Neural cell (in vitro differentiated cells): ENCODE data around the gene ITGB2. TPM values are rescaled to one million over a fixed set of nuclear protein-coding genes. Genes with fewer than 3 reads are reported as not detected.

Source experiments
- H2AFZ ChIP-seq: fragments of 200-600, 300-800 bp; sonication (generic), shearing (Covaris generic); 2 replicates; pipeline ENCODE4 v1.6.0; 2014; ENCODE audit warnings: low read depth, mild to moderate bottlenecking, antibody characterized with exemption, low read length, moderate library complexity
- H3F3A ChIP-seq: fragments of 200-600 bp; shearing (Covaris generic); 2 replicates; pipeline ENCODE4 v1.6.1; 2016; ENCODE audit warnings: mild to moderate bottlenecking, moderate library complexity, mixed read lengths, antibody characterized with exemption, low read length; ENCODE audit not compliant: insufficient read depth, poor library complexity, severe bottlenecking
- H3K27ac ChIP-seq: fragments of 200-600, 300-800 bp; sonication (generic), shearing (Covaris generic); 2 replicates; pipeline ENCODE4 v1.5.1; 2014; ENCODE audit warnings: mild to moderate bottlenecking, low read length, moderate library complexity
- H3K27me3 ChIP-seq: fragments of 300-800, 200-600 bp; sonication (generic), shearing (Covaris generic); 2 replicates; pipeline ENCODE4 v1.6.0; 2014; ENCODE audit warnings: mild to moderate bottlenecking, low read depth, low read length, moderate library complexity; ENCODE audit not compliant: insufficient read depth
- H3K36me3 ChIP-seq: fragments of 300-800, 200-600 bp; sonication (generic), shearing (Covaris generic); 2 replicates; pipeline ENCODE4 v1.5.1; 2014; ENCODE audit warnings: mild to moderate bottlenecking, antibody characterized with exemption, low read length, moderate library complexity; ENCODE audit not compliant: insufficient read depth
- H3K4me2 ChIP-seq: fragments of 300-800, 200-600 bp; sonication (generic), shearing (Covaris generic); 2 replicates; pipeline ENCODE4 v1.6.0; 2014; ENCODE audit warnings: mild to moderate bottlenecking, low read length
- H3K4me3 ChIP-seq: fragments of 300-800, 200-600 bp; sonication (generic), shearing (Covaris generic); 2 replicates; pipeline ENCODE4 v1.5.1; 2014; ENCODE audit warnings: mild to moderate bottlenecking, low read length, moderate library complexity
- H3K79me2 ChIP-seq: fragments of 200-600 bp; shearing (Covaris generic); replicated peaks from 2 replicates; pipeline ENCODE4 v1.6.0; 2014; ENCODE audit warnings: mild to moderate bottlenecking, low read length, moderate library complexity; ENCODE audit not compliant: insufficient read depth
- H3K9ac ChIP-seq: fragments of 300-800, 200-600 bp; sonication (generic), shearing (Covaris generic); 2 replicates; pipeline ENCODE4 v1.6.1; 2016; ENCODE audit warnings: mild to moderate bottlenecking, low read length, mixed read lengths
- H3K9me2 ChIP-seq: fragments of 200-600 bp; shearing (Covaris generic); 2 replicates; pipeline ENCODE4 v1.6.1; 2016; ENCODE audit warnings: mild to moderate bottlenecking, low read length, mixed read lengths; ENCODE audit not compliant: insufficient read depth
- H3K9me3 ChIP-seq: fragments of 200-600, 300-800 bp; sonication (generic), shearing (Covaris generic); 2 replicates; pipeline ENCODE4 v1.6.1; 2016; ENCODE audit warnings: mild to moderate bottlenecking, mixed run types, low read length, moderate library complexity, mixed read lengths
- H4K20me1 ChIP-seq: fragments of 200-600 bp; shearing (Covaris generic); 2 replicates; pipeline ENCODE4 v1.6.1; 2016; ENCODE audit warnings: mild to moderate bottlenecking, mixed run types; ENCODE audit not compliant: insufficient read depth
- CTCF ChIP-seq: fragments of 450-650 bp; IDR thresholded peaks from 2 replicates; pipeline ENCODE4 v1.5.1; 2014; ENCODE audit warnings: antibody characterized with exemption, mild to moderate bottlenecking, moderate library complexity; ENCODE audit not compliant: poor library complexity, severe bottlenecking
- EP300 ChIP-seq: fragments of 450-650 bp; conservative IDR thresholded peaks from 2 replicates; pipeline ENCODE4 v1.6.1; 2014; ENCODE audit warnings: antibody characterized with exemption, mild to moderate bottlenecking, moderate library complexity; ENCODE audit not compliant: poor library complexity, severe bottlenecking
- EZH2 ChIP-seq: fragments of 200-600, 300-800 bp; shearing (Covaris generic), sonication (generic); IDR thresholded peaks from 2 replicates; pipeline ENCODE4 v1.6.1; 2014; ENCODE audit warnings: antibody characterized with exemption, low read length, borderline replicate concordance, mild to moderate bottlenecking; ENCODE audit not compliant: insufficient read depth, poor library complexity, severe bottlenecking
- MXI1 ChIP-seq: fragments of 450-650 bp; conservative IDR thresholded peaks from 2 replicates; pipeline ENCODE4 v1.6.1; 2014; ENCODE audit warnings: antibody characterized with exemption, mild to moderate bottlenecking; ENCODE audit not compliant: poor library complexity, severe bottlenecking
- POLR2AphosphoS5 ChIP-seq: IDR thresholded peaks from 2 replicates; pipeline ENCODE4 v1.6.1; 2012
- RAD21 ChIP-seq: fragments of 450-650 bp; conservative IDR thresholded peaks from 2 replicates; pipeline ENCODE4 v1.6.1; 2014; ENCODE audit warnings: antibody characterized with exemption, mild to moderate bottlenecking, moderate library complexity
- REST ChIP-seq: IDR thresholded peaks from 2 replicates; pipeline ENCODE4 v1.6.1; 2012; ENCODE audit warnings: borderline replicate concordance
- SMC3 ChIP-seq: fragments of 450-650 bp; conservative IDR thresholded peaks from 2 replicates; pipeline ENCODE4 v1.6.1; 2014; ENCODE audit warnings: antibody characterized with exemption, mild to moderate bottlenecking, moderate library complexity; ENCODE audit not compliant: poor library complexity
- polyA plus RNA-seq: library from polyadenylated mRNA; depleted of rRNA; stranded (reverse); fragments of >200 nt; gene quantifications from 2 replicates; pipeline ENCODE4 v1.2.3, GENCODE V29; 2014

The ITGB2 gene
- polyA plus RNA-seq, 1 donor from 2014 or later = not detected

GRCh38 chr21:44892095-44892494 is 28.6 kb downstream of the ITGB2 start:
- no peak overlapping the region for H3K27ac ChIP-seq
- H4K20me1 ChIP-seq = no peaks in the 10 kb centered on the region
- H3K9me3 ChIP-seq = no peaks in the 10 kb centered on the region
- no peaks in the 10 kb centered on the region for H3K79me2 ChIP-seq
- no peak overlapping the region for H3K4me3 ChIP-seq
- H3F3A ChIP-seq = no peaks in the 10 kb centered on the region
- H2AFZ ChIP-seq = no peak overlapping the region
- H3K36me3 ChIP-seq = no peaks in the 10 kb centered on the region
- no peaks in the 10 kb centered on the region for H3K27me3 ChIP-seq
- no peak overlapping the region for H3K9ac ChIP-seq
- no peak overlapping the region for H3K4me2 ChIP-seq
- H3K9me2 ChIP-seq = no peaks in the 10 kb centered on the region
- no peak for TF ChIP-seq POLR2AphosphoS5
- no peak for TF ChIP-seq EP300
- TF ChIP-seq CTCF = no peak
- no peak for TF ChIP-seq SMC3
- TF ChIP-seq REST = no peak

GRCh38 chr21:44891631-44892031 is 29.1 kb downstream of the ITGB2 start:
- Histone ChIP-seq H3K9me2 (no peaks in the 10 kb centered on the region), H3K4me3 (no peak overlapping the region), H3K27ac (no peak overlapping the region), H3K27me3 (no peaks in the 10 kb centered on the region), H3F3A (no peaks in the 10 kb centered on the region), H4K20me1 (no peaks in the 10 kb centered on the region), H3K9ac (no peak overlapping the region), H3K9me3 (no peaks in the 10 kb centered on the region), H3K36me3 (no peaks in the 10 kb centered on the region), H3K79me2 (no peaks in the 10 kb centered on the region), H2AFZ (no peak overlapping the region), H3K4me2 (no peak overlapping the region)
- no peak for TF ChIP-seq REST
- TF ChIP-seq EP300 = no peak
- no peak for TF ChIP-seq EZH2
- TF ChIP-seq SMC3 = no peak
- no peak for TF ChIP-seq RAD21
- no peak for TF ChIP-seq MXI1
